Gastroesophageal sphincter (tissue), 3 donors: ENCODE measurements around the gene CACNA1F.

Experiments
- CTCF ChIP-seq, 4 experiments: fragments of 200-600 bp in 2 of 4; fragments of 450-650 bp in 2 of 4; sonication (generic) in 1 of 4; IDR thresholded peaks; one replicate each; pipeline ENCODE4 v1.5.1; 2017 to 2019; ENCODE audit warnings: antibody characterized with exemption in 4 of 4, mild to moderate bottlenecking in 2 of 4, moderate library complexity in 2 of 4
- POLR2A ChIP-seq, 2 donors: fragments of 450-650 bp; IDR thresholded peaks; one replicate each; pipeline ENCODE4 v1.6.1; 2017; ENCODE audit warnings: antibody characterized with exemption in 2 of 2, mild to moderate bottlenecking in 2 of 2, moderate library complexity in 1 of 2
- POLR2AphosphoS5 ChIP-seq: sonication (generic); formaldehyde crosslinking; IDR thresholded peaks from one replicate; pipeline ENCODE4 v1.6.1; 2017; ENCODE audit warnings: antibody characterized with exemption

GRCh38 chrX:49250066-49250465 lies 16.9 kb upstream of the CACNA1F start:
- TF ChIP-seq CTCF (IDR thresholded peaks at IDR 0.05): no peak
- no peak for TF ChIP-seq POLR2A (IDR thresholded peaks at IDR 0.05)
- no peak for TF ChIP-seq POLR2AphosphoS5
